K562 (cell line): ENCODE measurements around the gene SPI1. TPM values are rescaled to one million over a fixed set of nuclear protein-coding genes. Genes with fewer than 3 reads are reported as not detected.

Source experiments
- HNRNPUL1 ChIP-seq: fragments of 200-400 bp; formaldehyde crosslinking; IDR thresholded peaks from 2 replicates; pipeline ENCODE4 v1.6.1; 2017; ENCODE audit warnings: low read length
- MYNN ChIP-seq, 2 experiments: sonication (generic); formaldehyde crosslinking in 1 of 2; IDR thresholded peaks; 2 replicates each; pipeline versions ENCODE4 v1.5.0 to v1.6.1; 2016 to 2020; ENCODE audit warnings: antibody characterized with exemption in 1 of 2, missing genetic modification reagents in 1 of 2
- NBN ChIP-seq: fragments of 450-650 bp; IDR thresholded peaks from 2 replicates; pipeline ENCODE4 v1.6.1; 2016; ENCODE audit warnings: low read depth, mild to moderate bottlenecking
- RBBP5 ChIP-seq: fragments of 200-600 bp; sonication (generic); IDR thresholded peaks from 2 replicates; pipeline ENCODE4 v1.6.1; 2012; ENCODE audit warnings: borderline replicate concordance, mild to moderate bottlenecking, low read length, control low read depth, inconsistent platforms; ENCODE audit not compliant: insufficient read depth, poor library complexity, severe bottlenecking
- RBFOX2 ChIP-seq: fragments of 200-400 bp; formaldehyde crosslinking; IDR thresholded peaks from 2 replicates; pipeline ENCODE4 v1.6.1; 2017; ENCODE audit warnings: low read depth, mild to moderate bottlenecking, low read length, moderate library complexity
- RNF2 ChIP-seq: sonication (generic); IDR thresholded peaks from 2 replicates; pipeline ENCODE4 v1.6.1; 2016
- SIRT6 ChIP-seq: IDR thresholded peaks from one replicate; pipeline ENCODE4 v1.6.1; 2012; ENCODE audit warnings: low read depth, mild to moderate bottlenecking, control low read depth, inconsistent platforms, low read length, moderate library complexity
- SLC30A9 ChIP-seq: fragments of 250-450 bp; sonication (Bioruptor Pico); IDR thresholded peaks from 2 replicates; pipeline ENCODE4 v1.8.0; 2022; ENCODE audit warnings: mild to moderate bottlenecking, moderate library complexity
- SMAD1 ChIP-seq: fragments of 150-350 bp; IDR thresholded peaks from 2 replicates; pipeline ENCODE4 v1.6.1; 2014; ENCODE audit warnings: low read length, low read depth; ENCODE audit not compliant: partially characterized antibody
- STAT5A ChIP-seq: IDR thresholded peaks from 2 replicates; pipeline ENCODE4 v1.6.1; 2012; ENCODE audit warnings: low read length, inconsistent platforms, borderline replicate concordance
- TEAD4 ChIP-seq, 2 experiments: sonication (generic) in 1 of 2; formaldehyde crosslinking in 1 of 2; IDR thresholded peaks; 2 replicates each; pipeline versions ENCODE4 v1.6.1 to v1.8.0; 2012 to 2022; ENCODE audit warnings: borderline replicate concordance in 1 of 2, inconsistent platforms in 1 of 2, low read length in 1 of 2, mild to moderate bottlenecking in 1 of 2, missing genetic modification reagents in 1 of 2
- WHSC1 ChIP-seq: IDR thresholded peaks from one replicate; pipeline ENCODE4 v1.6.1; 2012; ENCODE audit warnings: low read length, control low read depth, inconsistent platforms
- ZNF609 ChIP-seq: sonication (generic); formaldehyde crosslinking; IDR thresholded peaks from 2 replicates; pipeline ENCODE4 v1.8.1; 2023; ENCODE audit warnings: missing genetic modification reagents, mild to moderate bottlenecking, borderline replicate concordance
- ZNF740 ChIP-seq, 3 experiments: fragments of 200-800 bp in 1 of 3; sonication (Bioruptor generic) in 1 of 3; sonication (generic) in 1 of 3; formaldehyde crosslinking in 1 of 3; IDR thresholded peaks; 2 replicates each; pipeline versions ENCODE4 v1.6.1 to v1.8.0; 2016 to 2022; ENCODE audit warnings: mild to moderate bottlenecking in 2 of 3, missing compliant biosample characterization in 2 of 3, missing genetic modification characterization in 2 of 3, missing genetic modification reagents in 1 of 3
- polyA plus RNA-seq, 8 experiments: library from polyadenylated mRNA; depleted of rRNA in 4 of 8; stranded (reverse) in 5 of 8; unstranded in 3 of 8; fragments of >200 nt; fragmentation: Nextera tagmentation in 2 of 8; fragmentation: Illumina TruSeq in 1 of 8; extraction: Ambion mirVana in 2 of 8; extraction: Trizol in 1 of 8; gene quantifications; 2 replicates each; pipeline versions ENCODE4 v1.2.1 to v1.2.3, GENCODE V29; 2011 to 2014; ENCODE audit warnings: inconsistent platforms in 1 of 8, missing spikeins in 1 of 8
- total RNA-seq, 7 experiments: library from RNA; depleted of rRNA in 6 of 7; stranded (reverse); fragments of >200 nt in 6 of 7; fragmentation: Illumina TruSeq in 2 of 7; extraction: Trizol in 2 of 7; gene quantifications; 2 replicates each; pipeline versions ENCODE4 v1.2.1 to v1.2.3, GENCODE V29; 2011 to 2021; ENCODE audit warnings: low replicate concordance in 1 of 7
- TF ChIP-seq, protein P1 (sequence below), 2 experiments: fragments of 200-800 bp in 1 of 2; sonication (Bioruptor generic) in 1 of 2; sonication (generic) in 1 of 2; formaldehyde crosslinking in 1 of 2; IDR thresholded peaks in 1 of 2; conservative IDR thresholded peaks in 1 of 2; 2 replicates each; pipeline versions ENCODE4 v1.5.0 to v1.6.1; 2016 to 2020; ENCODE audit warnings: missing compliant biosample characterization in 1 of 2, missing genetic modification characterization in 1 of 2, missing genetic modification reagents in 1 of 2
- TF ChIP-seq, protein P2 (sequence below): fragments of 450-650 bp; IDR thresholded peaks from 2 replicates; pipeline ENCODE4 v1.6.1; 2016; ENCODE audit warnings: low read depth, mild to moderate bottlenecking, moderate library complexity
- TF ChIP-seq, protein P3 (sequence below): IDR thresholded peaks from 3 replicates; pipeline ENCODE4 v1.6.1; 2011; ENCODE audit warnings: borderline replicate concordance, mild to moderate bottlenecking; ENCODE audit not compliant: insufficient read length, insufficient read depth

SPI1 gene
- total and polyA plus RNA-seq, 9 of the 15 experiments (the other 6 are each of a cell fraction or from before 2014, with no cell fraction given): 0.10 to 33.7 (median 10.3) TPM

- TF ChIP-seq ZNF609 (no peak), SMAD1 (no peak), SIRT6 (no peak), WHSC1 (no peak), RBBP5 (no peak), MYNN (IDR thresholded peaks at IDR 0.05) (no peak), MYNN (CRISPR knock-in tag; IDR thresholded peaks at IDR 0.05) (no peak), ZNF740 (CRISPR knock-in tag; IDR thresholded peaks at IDR 0.05) (no peak), ZNF740 (tag; IDR thresholded peaks at IDR 0.05) (no peak), NBN (no peak), SLC30A9 (CRISPR knock-in tag) (no peak), RBFOX2 (no peak), RNF2 (peak; percentile 51), TEAD4 (IDR thresholded peaks at IDR 0.05; ENCODE audit: low read length) (peak; percentile 44), TEAD4 (CRISPR knock-in tag; IDR thresholded peaks at IDR 0.05; ENCODE audit: borderline replicate concordance) (no peak), HNRNPUL1 (no peak), STAT5A (peak; percentile 42; the same call in 1 of the 2 replicates)
- TF ChIP-seq, protein P1, sequence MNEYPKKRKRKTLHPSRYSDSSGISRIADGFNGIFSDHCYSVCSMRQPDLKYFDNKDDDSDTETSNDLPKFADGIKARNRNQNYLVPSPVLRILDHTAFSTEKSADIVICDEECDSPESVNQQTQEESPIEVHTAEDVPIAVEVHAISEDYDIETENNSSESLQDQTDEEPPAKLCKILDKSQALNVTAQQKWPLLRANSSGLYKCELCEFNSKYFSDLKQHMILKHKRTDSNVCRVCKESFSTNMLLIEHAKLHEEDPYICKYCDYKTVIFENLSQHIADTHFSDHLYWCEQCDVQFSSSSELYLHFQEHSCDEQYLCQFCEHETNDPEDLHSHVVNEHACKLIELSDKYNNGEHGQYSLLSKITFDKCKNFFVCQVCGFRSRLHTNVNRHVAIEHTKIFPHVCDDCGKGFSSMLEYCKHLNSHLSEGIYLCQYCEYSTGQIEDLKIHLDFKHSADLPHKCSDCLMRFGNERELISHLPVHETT (CRISPR knock-in tag; conservative IDR thresholded peaks at IDR 0.05 in 1 of 2, IDR thresholded peaks at IDR 0.05 in 1 of 2): no peak
- TF ChIP-seq, protein P2, sequence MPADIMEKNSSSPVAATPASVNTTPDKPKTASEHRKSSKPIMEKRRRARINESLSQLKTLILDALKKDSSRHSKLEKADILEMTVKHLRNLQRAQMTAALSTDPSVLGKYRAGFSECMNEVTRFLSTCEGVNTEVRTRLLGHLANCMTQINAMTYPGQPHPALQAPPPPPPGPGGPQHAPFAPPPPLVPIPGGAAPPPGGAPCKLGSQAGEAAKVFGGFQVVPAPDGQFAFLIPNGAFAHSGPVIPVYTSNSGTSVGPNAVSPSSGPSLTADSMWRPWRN: 0 out of 2 replicates have a peak, but pooled peaks have one; percentile 14
- TF ChIP-seq, protein P3, sequence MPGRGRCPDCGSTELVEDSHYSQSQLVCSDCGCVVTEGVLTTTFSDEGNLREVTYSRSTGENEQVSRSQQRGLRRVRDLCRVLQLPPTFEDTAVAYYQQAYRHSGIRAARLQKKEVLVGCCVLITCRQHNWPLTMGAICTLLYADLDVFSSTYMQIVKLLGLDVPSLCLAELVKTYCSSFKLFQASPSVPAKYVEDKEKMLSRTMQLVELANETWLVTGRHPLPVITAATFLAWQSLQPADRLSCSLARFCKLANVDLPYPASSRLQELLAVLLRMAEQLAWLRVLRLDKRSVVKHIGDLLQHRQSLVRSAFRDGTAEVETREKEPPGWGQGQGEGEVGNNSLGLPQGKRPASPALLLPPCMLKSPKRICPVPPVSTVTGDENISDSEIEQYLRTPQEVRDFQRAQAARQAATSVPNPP: no peak
Observed at GRCh38 chr11:47400768-47401279, 22.5 kb upstream of the SPI1 start (continued).
